ENCODE data around the gene LYRM1.
A peak's percentile ranks its signal among the peaks of the same experiment; 100 is the strongest.
"Not testable (repeated sequence)": the region's sequence is repeated elsewhere in the genome, so short reads cannot be mapped to it uniquely, and the experiment has no call there.

The LYRM1 gene

DNA sequence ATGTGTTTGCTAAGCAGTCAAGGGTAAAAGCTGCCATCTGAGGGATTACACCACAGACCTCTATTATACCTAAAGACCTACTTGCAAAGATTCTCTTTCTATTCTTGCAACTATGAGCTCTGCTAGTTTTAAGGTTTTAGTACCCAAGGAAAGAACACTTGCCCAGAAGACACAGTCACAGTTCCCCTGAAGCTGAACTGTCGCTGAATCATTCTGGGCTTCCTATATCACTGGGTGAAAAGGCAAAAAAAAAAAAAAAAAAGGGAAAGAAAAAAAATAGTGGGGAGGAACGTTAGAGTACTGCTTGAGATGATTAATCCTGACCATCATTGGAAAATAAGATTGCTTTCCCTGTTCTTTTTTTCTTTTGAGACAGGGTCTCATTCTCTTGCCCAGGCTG lies 37.9 kb downstream of the LYRM1 start:
- peak; percentile 7 for DNase-seq

DNA sequence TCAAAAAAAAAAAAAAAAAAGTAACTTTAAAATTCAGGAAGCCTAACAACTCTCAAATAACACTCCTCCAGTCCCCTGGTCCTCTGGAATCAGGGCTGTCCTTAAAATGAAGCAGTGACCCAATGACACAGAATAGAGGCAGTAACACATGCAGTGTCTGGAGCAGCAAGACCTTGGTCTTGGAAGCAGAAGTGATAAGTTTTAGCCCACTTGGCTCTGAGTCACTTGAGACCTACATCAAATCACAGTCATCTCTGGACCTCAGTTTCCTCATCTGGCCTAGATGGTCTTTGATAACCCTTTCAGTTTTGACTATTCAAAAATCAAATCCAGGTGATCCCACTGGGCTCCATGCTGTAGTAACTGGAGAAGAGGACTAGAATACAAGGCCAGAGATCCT lies 39.0 kb downstream of the LYRM1 start:
- no peak for DNase-seq

DNA sequence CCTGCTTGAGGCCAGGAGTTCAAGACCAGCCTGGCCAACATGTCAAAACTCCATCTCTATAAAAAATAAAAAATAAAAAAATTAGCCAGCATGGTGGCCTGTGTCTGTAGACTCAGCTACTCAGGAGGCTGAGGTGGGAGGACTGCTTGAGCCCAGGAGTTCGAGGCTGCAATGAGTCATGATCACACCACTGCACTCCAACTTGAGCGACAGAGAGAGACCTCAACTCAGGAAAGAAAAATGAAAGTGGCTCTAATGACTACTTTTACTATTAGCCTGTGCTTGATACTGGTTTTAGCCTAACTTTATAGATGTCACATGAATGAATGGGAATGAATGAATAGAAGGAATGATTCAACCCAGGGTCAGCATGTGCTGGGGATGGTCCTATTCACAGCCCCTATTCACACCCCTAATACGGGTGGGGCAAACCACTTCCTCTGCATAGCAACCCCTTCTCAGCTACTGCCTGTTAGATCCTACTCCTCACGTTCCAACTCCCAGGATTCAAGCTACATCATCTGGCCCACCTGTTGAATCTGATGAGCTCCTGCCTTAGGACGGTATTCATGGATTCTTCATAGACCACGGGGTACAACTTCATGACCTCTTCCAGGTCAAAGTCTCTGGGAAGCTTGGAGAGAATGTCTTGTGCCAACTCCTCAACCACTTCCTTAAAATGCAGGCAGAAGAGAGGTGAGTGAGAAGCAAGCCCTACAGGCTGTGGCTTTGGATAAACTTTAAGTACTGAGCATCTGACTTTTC lies 40.5 kb downstream of the LYRM1 start:
- DNase-seq = no peak

DNA sequence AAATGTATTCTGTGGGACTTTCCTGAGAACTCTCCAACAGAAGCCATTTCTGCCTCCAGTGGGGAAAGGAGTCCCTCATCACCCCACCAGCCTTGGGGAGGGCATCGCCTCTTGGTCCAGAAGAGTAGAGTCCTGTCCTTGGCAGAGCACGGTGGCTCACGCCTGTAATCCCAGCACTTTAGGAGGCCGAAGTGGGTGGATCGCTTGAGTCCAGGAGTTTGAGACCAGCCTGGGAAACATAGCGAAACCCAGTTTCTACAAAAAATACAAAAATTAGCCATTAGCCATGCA lies 41.0 kb downstream of the LYRM1 start:
- no peak for DNase-seq

DNA sequence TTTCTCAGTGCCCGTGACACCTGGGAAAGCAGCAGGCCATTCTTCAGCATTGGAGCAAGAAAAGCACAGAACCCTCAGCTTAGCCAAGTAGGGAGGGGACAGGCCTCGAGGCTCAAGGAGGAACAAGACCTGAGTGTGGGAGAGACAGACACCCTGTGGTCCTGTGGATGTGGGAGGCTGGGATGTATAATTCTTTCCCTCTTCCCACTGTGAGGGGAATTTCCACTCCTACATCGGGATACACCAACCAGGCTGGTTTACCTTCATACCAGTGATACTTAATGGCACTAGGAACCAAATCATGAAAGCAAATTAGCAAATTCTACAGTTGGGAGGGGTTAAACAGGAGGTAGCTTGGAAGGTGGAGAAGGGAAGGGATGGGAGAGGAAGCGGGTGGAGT lies 41.7 kb downstream of the LYRM1 start:
- no peak for DNase-seq

DNA sequence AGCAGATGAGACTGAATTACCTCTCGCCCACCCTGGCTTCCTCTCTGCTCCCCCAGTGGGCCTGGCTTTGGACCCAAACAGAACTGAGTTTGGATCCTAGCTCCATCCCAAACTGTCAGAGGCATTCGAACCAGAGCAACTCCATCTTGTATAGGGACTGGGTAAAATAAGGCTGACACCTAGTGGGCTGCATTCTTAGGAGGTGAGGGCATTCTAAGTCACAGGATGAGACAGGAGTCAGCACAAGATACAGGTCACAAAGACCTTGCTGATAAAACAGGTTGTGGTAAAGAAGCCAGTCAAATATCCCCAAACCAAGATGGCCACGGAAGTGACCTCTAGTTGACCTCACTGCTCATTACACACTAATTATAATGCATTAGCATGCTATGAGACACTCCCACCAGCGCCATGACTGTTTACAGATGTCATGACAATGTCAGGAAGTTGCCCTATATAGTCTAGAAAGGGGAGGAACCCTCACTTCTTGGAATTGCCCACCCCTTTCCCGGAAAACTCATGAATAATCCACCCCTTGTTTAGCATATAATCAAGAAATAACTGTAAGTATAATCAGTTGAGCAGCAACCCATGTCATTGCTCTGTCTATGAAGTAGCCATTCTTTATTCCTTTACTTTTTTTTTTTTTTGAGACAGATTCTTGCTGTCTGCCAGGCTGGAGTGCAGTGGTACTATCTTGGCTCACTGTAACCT lies 44.4 kb downstream of the LYRM1 start:
- no peak for DNase-seq

DNA sequence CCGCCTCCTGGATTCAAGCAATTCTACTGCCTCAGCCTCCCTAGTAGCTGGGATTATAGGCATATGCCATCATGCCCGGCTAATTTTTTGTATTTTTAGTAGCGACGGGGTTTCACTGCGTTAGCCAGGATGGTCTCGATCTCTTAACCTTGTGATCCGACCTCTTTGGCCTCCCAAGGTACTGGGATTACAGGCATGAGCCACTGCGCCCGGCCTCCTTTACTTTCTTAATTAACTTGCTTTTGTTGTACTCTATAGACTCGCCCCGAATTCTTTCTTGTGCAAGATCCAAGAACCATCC lies 45.0 kb downstream of the LYRM1 start:
- not testable (repeated sequence) for DNase-seq

DNA sequence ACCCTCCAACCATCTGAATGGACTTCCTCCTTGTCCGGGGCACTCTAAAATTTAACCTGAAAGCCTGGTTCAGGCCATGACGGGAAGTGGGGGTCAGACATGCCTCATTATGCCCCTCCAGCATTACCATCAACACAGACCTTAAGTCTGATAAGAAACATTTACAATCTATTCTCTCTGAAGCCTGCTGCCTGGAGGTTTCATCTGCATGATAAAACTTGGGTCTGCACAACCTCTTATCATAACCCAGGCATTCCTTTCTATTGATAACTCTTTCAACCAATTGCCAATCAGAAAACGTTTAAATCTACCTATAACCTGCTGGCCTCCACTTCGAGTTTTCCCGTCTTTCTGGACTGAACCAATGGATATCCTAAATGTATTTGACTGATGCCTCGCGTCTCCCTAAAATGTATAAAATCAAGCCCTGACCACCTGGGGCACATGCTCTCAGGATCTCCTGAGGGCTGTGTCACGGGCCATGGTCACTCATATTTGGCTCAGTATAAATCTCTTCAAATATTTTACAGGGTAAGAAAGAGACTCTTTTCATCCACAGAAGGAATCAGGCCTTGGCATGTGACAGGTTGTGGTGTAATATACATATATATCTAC lies 45.6 kb downstream of the LYRM1 start:
- no peak for DNase-seq

DNA sequence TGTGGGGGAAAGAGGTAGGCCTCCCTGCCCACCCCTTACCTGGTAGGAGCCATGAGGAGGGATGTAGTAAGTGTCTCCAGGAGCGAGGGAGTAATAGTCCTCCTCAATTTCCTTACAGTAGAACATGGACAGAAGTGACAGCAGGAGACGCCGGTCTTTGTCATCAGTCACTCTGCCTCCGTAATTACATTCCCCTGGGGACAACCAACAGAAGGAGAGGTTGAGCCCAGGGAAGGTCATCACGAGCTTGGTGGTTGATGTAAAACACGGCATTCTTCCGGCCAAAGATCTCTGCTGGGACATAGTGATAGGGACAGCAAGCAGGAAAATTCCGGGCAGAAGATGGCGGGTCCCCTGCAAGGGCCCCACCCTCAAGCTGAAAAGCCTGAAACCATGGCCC lies 47.9 kb downstream of the LYRM1 start:
- no peak for DNase-seq

DNA sequence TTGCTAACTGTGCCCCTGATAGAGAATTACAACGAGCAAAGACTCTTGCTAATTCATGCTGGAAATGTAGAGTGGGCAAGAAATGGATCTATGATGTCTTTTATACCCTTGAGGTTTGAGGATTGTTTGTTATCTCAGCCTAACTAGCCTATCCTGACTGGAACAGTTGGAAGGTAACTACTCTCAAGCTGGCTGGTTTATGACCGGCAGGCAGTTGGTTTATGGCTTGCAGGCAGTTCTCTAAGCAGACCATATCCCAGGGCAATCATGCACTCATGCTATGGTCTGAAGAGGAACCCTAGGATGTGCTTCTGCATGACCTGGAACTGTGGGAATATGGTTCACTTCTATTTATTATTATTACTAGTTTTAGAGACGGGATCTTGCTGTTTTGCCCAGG lies 49.1 kb downstream of the LYRM1 start:
- DNase-seq = no peak

DNA sequence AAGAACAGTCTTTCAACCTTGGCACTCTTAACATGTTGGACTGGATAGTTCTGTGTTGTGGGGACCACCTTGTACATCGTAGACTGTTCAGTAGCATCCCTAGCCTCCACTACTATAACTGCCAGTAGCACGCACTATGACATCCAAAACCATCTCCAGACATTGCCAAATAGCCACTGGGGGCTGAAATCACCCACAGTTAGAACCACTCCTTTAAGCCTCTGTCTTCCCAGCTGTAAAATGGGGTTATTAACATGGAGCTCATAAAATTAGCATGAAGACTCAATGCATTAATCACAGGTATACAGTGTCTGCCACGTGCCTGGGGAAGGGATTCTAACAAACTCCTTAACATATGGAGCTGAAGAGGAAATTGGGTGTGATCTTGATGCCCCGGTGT lies 49.7 kb downstream of the LYRM1 start:
- DNase-seq = no peak

DNA sequence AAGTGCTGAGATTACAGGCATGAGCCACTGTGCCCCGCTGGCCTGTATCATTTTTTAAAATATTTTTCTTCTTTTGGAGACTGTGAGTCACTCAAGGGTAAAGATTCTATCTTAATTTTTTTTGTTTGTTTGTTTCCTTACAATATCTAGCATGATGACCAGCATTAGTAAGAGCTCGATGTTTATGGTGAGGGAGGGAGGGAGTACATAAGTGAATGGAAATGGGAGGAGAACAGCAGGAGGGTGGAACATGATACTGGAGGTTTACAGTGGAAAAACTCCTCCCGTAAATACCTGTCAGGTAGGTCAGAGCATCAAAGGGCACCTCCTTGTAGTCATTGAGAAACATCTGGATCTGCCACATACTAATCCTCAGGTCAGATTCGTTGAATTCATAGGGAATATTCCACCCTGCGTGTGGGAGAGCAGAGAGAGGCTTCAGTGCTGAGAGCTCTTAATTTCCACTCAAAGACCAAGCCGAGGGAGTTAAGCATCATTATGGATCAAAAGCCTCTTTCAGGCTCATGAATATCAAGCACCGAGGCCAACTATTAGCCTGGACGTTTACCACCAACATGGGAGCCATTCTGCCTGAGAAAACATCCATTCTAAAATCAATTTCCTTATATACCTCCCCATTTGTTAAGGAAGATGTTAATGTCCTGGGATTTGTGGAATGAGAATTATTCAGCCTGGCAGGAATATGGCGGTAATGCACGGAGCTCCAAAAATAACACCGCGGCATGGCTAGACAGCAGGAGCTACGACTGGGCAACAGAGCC lies 51.8 kb downstream of the LYRM1 start:
- DNase-seq = no peak

DNA sequence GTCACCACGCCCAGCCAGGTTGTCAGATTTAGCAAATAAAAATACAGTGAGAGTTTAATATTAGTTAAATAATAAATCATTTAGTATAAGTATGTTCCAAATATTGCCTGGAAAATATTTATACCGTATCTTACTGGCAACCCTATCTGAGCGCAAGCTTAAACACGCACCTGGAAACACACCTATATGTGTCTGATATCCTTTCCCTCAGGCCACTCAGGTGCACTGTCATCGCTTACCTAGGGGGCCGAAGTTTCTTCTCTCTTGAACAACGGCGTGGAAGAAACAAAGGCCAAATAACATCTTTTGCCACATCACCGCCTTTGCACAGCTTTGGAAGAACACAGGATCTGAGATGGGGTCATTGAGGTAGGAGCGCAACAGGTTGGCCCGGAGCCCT lies 54.0 kb downstream of the LYRM1 start:
- no peak for DNase-seq

DNA sequence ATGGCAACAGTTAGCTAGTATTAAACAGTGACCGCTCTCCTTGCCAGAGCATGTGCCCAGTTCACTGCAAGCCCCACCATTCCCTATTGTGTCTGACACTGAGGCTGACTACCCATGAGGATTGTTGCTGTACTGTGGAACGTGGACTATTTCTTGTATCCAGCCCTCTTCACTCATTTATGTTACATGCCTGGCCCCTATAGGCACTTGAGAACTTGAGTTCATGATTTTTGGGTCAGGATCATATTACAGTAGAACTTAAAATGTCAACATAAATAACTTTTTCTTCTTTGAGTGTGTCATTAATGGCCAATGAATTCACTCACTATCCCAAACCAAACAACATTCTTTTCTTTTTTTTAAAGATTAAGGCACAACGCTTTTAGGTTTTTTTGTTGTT lies 55.7 kb downstream of the LYRM1 start:
- no peak for DNase-seq

DNA sequence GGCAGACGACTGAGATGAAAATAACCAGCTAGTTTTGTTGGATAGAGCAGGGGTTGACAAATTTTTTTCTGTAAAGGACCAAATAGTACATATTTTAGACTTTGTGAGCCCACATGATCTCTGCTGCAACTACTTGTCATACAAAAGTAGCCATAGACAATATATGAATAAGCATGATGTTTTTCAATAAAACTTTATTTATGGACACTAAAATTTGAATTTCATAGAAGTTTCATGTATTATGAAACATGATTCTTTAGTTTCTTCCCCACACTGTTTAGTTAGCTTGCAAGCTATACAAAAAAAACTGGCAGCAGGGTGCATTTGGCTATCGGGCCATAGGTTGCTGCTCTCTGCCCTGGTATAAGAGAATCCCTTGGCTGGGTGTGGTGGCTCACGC lies 56.6 kb downstream of the LYRM1 start:
- DNase-seq = no peak

DNA sequence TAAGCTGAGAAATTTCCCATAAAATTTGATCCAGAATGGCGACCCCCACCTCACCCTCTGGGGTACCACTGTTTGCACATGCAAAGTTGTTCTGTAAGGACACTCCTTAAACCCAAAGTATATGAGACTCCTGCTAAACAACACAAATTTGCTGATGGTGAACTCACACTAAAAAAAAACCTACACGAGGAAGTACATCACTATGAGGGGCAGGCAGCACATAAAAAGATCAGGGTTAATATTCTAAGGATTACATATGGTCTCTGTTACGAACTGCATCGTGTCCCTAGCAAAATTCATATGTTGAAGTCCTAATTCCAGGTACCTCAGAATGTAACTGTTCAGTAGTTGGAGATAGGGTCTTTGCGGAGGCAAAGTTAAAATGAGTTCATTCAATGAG lies 60.3 kb downstream of the LYRM1 start:
- no peak for DNase-seq

DNA sequence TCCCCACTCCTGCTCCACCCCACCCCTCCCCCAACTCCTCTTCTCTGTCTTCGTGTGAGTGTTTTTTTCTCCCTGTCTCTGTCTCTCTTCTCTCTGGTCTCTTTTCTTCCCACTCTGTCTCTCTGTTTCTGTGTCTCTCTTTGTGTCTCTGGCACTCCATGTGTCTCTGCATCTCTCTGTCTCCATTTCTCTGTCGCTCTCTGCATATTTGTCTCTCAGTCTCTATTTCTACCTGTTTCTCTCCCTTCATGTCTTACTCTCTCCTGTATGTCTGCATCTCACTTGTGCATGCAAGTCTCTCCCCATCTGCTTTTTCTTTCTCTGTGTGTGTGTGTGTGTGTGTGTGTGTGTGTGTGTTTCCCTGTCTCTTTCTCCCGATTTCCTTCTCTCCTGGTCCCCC lies 68.2 kb downstream of the LYRM1 start:
- no peak for DNase-seq

DNA sequence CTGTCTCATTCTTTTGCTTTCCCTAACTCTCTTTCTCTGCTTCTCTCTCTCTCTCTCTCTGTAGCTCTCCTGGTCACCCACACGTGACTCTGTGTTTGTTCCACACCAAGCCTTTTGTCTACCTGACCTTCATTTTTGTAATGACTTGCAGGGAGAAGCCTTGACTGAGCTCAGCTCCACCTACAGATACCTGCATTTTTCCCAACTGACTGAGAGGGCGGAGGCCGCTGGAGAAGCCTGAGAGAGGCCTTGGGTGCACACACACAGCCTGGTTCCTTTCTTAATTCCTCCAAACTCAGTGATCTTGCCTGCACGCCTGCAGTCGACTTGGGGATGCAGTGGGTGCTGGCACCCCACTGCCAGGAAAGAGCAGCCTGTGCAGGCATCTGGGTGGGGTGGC lies 68.8 kb downstream of the LYRM1 start:
- no peak for DNase-seq

DNA sequence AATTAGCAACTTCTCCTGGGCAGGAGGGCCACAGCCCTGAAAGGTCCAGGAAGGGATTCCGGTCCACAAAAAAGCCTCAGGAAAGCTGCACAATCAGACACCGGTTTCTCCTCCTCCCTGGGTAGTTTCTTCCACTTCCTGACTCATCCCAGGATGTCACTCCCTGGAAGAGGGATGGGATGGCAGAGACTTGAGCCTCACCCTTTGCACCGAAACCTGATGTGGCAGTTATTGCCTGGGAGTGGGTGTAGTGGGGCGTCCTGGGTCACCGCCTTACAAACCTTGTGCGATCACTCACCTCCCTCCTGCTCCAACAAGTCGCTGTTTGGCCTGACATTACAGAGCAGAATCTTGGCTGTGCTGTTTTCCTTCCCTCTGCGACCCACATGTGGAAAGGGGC lies 70.8 kb downstream of the LYRM1 start:
- no peak for DNase-seq

DNA sequence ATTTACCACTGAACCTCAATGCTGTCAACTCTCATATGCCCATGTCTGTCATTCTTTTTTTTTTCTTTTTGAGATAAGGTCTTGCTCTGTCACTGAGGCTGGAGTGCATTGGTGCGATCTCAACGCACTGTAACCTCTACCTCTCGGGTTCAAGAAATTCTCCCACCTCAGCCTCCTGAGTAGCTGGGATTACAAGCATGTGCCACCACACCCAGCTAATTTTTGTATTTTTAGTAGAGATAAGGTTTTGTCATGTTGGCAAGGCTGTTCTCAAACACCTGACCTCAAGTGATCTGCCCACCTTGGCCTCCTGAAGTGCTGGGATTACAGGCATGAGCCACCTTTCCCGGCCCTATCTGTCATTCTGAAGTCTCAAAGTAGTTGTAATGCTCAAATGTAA lies 72.6 kb downstream of the LYRM1 start:
- not testable (repeated sequence) for DNase-seq

Data from T1000 (cell line).